ENCODE results near the gene PRR3.
"Not testable (repeated sequence)": the region's sequence is repeated elsewhere in the genome, so short reads cannot be mapped to it uniquely, and the experiment has no call there.

- TF ChIP-seq CTCF (IDR thresholded peaks at IDR 0.05; ENCODE audit: low read depth, low read length, poor library complexity, severe bottlenecking); EZH2phosphoT487 (IDR thresholded peaks at IDR 0.05; ENCODE audit: borderline replicate concordance, low read length): not testable (repeated sequence)
Observed at GRCh38 chr6:30521952-30522351, 35.1 kb upstream of the PRR3 start.
